DOHH2 (cell line): Measurements from ENCODE around the gene EPAS1.

Source experiments
- CTCF ChIP-seq: fragments of 200-600 bp; sonication (generic); IDR thresholded peaks from one replicate; pipeline ENCODE4 v1.5.1; 2014; ENCODE audit warnings: antibody characterized with exemption, mild to moderate bottlenecking, low read depth, low read length; ENCODE audit not compliant: poor library complexity, severe bottlenecking
- EZH2phosphoT487 ChIP-seq: fragments of 200-600 bp; sonication (generic); IDR thresholded peaks from 2 replicates; pipeline ENCODE4 v1.6.1; 2017; ENCODE audit warnings: borderline replicate concordance, mild to moderate bottlenecking, antibody characterized with exemption, low read length, moderate library complexity, mixed read lengths

DNA sequence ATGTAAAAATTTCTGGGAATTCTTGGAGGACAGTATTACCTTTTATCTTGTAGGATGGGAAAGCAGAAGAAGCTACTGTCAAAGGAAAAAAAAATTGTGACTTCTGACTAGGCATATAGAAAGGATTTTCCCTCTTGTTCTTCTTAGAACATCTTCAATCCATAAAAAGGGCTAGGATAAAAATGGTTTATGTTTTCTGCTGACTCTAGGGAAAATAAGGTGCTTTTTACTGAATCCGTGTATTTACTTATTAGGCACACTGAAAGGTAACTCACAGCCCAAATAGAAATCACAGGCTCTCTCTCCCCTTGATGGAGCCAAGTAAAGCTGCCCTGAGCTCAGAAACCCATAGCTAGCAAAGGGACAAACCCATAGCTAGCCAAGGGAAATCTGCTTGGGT, 74.6 kb downstream of the EPAS1 start:
- TF ChIP-seq EZH2phosphoT487 (no peak), CTCF (no peak)
